SK-N-MC (cell line): Measurements from ENCODE around the gene BANP.

ENCODE experiments used
- EZH2 ChIP-seq: fragments of 200-600 bp; sonication (generic); IDR thresholded peaks from one replicate; pipeline ENCODE4 v1.6.1; 2017; ENCODE audit warnings: antibody characterized with exemption
- FOXP2 ChIP-seq: optimal IDR thresholded peaks from 2 replicates; pipeline ENCODE3; 2011; ENCODE audit warnings: mild to moderate bottlenecking, moderate library complexity; ENCODE audit not compliant: insufficient read depth; ENCODE audit errors: extremely low read length, control extremely low read depth
- POLR2AphosphoS5 ChIP-seq: IDR thresholded peaks from 2 replicates; pipeline ENCODE4 v1.6.1; 2012; ENCODE audit warnings: mild to moderate bottlenecking, low read depth, low read length, borderline replicate concordance

DNA sequence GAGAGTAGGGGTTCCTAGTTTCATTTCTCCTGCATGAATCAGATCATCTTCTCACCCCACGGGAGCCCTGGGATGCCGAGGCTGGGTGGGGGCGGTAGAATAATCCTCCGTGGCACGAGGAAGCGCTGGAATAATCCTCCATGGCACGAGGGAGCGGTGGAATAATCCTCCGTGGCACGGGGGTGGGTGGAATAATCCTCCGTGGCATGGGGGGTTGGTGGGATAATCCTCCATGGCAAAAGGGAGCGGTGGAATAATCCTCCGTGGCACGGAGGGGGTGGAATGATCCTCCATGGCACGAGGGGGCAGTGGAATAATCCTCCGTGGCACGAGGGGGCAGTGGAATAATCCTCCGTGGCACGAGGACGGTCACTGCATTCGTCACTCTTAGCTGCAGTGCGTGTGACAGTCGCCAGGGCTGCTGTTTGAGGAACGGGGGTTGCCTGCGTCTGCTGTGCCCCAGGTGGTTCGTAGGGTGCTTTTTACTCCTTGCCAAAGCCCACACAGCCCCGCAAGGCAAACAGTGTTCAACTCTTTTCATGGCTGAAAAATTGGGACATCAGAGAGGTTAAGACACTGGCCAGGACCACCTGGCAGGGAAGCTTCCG, 152.5 kb downstream of the BANP start:
- TF ChIP-seq EZH2 (no peak), POLR2AphosphoS5 (no peak), FOXP2 (no peak)
